ENCODE data around the gene BARHL1.

Gene BARHL1

DNA sequence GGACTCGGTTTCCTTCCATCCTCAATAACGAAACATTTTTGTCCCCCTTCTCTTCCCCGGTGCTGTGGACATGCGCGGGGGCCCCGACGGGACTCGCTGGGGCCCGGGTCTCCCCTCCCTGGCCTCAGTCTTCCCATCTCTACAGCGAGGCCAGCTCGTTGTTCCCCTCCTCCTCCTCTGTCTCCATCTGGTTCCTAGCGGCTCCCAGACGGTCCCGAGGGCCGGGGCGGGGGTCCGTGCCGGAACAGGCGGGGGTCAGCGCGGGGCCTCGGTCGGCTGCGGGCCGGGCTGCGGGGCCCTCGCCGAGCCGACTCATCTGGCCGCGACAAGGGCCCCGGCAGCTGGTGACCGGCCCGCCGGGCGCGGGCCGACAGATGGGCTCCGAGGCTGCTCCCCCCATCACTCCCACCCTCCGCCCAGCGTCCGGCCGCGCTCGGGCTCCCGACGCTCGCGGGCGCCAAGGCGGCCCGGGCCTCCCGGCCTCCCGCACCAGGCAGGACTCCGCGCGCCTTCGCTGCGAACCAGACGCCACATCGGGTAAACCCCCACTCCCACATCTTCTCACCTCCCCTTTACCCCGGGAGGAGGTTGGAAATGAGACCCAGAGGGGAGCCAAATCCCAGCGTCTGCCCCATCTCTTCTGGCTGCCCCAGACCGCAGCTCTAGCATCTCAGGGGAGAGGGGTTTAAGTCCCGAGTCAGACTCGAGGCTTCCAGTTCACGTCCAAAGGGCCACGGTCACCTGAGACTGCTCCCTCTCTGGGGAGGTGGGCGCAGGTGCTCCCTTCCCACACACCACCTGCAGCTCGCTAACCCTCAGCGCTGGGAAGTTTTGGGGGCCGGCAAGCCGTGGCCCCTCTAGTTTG is 8.1 kb downstream of the BARHL1 start:
- DNase-seq (ENCODE audit: low read depth) = no peak
- no peak overlapping the region for H3K4me3 ChIP-seq (ENCODE audit: low read length)
- TF ChIP-seq, protein P1, sequence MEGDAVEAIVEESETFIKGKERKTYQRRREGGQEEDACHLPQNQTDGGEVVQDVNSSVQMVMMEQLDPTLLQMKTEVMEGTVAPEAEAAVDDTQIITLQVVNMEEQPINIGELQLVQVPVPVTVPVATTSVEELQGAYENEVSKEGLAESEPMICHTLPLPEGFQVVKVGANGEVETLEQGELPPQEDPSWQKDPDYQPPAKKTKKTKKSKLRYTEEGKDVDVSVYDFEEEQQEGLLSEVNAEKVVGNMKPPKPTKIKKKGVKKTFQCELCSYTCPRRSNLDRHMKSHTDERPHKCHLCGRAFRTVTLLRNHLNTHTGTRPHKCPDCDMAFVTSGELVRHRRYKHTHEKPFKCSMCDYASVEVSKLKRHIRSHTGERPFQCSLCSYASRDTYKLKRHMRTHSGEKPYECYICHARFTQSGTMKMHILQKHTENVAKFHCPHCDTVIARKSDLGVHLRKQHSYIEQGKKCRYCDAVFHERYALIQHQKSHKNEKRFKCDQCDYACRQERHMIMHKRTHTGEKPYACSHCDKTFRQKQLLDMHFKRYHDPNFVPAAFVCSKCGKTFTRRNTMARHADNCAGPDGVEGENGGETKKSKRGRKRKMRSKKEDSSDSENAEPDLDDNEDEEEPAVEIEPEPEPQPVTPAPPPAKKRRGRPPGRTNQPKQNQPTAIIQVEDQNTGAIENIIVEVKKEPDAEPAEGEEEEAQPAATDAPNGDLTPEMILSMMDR (conservative IDR thresholded peaks at IDR 0.05; ENCODE audit: low read depth, low read length) = no peak

DNA sequence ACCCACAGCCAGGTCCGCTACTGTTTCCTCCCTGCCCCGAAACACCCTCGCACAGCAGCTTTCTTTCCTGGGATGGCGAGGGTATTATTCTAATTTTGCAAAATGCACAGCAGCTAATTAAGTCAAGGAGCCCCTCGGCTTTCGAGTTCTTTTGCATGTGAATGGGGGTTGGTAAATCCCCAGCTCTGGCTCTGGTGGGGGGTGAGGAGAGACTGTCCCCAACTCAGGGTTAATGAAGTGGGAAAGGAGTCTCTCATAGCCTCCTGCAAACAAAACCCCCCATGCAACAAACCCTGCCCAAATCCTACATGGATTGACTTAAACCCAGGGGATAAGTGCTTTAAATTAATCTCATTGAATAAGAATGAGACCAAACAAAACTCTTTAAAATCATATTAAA is 8.8 kb downstream of the BARHL1 start:
- no peak for DNase-seq (ENCODE audit: low read depth)
- TF ChIP-seq, protein P1 (conservative IDR thresholded peaks at IDR 0.05; ENCODE audit: low read depth, low read length) = no peak
- no peak overlapping the region for H3K4me3 ChIP-seq (ENCODE audit: low read length)

DNA sequence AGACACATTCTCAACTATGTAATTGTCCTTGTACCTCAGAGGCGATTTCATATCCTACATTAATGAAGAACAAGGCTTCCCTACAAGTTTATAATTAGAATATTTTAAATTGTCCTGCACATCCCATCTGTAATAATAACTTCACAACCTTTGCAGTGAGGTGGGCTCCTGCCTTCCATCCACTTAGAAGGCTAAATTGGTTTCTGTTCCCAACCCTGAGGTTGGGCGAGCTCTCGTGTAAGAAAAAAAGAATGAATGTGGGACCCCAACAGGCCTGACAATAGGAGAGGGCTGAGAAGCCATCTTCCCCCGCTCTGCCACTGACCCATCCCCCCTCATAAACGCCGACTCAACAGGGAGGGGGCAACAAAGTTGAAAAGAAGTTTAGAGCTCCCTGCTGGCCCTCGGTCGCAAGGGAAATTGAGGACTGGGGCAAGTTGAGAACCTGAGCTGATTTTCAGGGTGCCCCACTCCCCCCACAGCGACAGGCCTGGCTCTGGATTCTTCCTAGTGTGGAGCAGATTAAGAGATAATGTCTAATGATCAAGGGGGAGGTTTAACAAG is 9.4 kb downstream of the BARHL1 start:
- no peak overlapping the region for H3K4me3 ChIP-seq (ENCODE audit: low read length)
- TF ChIP-seq, protein P1 (conservative IDR thresholded peaks at IDR 0.05; ENCODE audit: low read depth, low read length) = no peak
- DNase-seq (ENCODE audit: low read depth) = no peak

DNA sequence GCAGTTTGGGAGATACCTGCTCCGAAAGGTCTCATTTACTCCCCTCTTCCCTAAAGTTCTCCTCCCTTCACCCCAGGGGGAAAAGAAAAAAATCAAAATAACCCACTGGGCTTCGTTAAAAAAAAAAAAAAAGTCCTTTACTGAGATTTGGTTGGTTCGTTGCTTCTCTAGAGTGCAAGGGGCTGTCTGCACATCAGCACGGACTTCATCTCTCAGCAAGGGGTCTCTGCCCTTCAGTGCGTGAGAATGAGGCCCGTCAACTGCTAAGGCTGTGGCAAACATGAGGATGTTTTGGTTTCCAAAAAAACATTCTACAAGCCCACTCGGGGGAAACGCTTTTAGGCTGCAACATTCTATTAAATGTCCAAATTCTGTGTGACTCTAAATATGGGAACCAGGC is 10.0 kb downstream of the BARHL1 start:
- TF ChIP-seq, protein P1 (conservative IDR thresholded peaks at IDR 0.05; ENCODE audit: low read depth, low read length) = no peak
- no peak overlapping the region for H3K4me3 ChIP-seq (ENCODE audit: low read length)
- no peak for DNase-seq (ENCODE audit: low read depth)

DNA sequence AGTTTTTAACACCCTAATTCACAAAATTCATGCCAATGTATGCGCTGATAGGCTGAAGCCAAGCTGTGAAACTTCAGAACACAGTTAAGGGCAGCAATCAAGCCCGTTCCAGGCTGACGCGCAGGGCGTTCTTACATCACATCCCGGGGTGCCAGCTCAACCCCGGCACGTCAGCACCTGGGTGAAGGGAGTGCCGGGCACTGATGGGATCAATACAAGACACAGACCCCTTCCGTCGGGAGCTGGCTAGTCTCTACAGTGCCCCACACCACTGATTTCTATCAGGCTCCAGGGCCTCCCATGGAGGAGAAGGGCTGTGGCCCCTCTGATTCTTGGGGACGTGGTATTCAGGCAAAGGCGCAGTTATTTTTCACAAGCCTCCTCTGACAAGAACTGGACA is 12.0 kb downstream of the BARHL1 start:
- TF ChIP-seq, protein P1 (conservative IDR thresholded peaks at IDR 0.05; ENCODE audit: low read depth, low read length) = no peak
- DNase-seq (ENCODE audit: low read depth) = no peak
- no peak overlapping the region for H3K4me3 ChIP-seq (ENCODE audit: low read length)

DNA sequence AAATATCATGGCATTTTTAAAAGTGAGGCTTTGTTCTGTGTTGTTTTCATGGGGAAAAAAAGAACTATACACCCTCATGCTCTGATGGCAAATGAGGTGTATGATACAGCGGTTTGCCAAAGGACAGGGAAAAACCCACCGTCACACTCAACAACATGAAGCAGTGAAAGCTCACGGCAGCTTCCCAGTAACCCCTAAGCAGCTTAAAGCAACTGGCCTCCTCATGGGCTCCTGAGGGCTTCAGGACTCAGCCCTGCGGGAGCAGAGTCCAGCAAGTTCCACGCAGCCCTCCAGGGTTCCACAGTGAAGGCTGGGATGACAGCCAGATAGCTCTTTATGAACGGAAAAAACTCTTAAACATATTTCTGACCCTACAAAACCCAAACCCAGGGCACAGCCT is 12.9 kb downstream of the BARHL1 start:
- TF ChIP-seq, protein P1 (conservative IDR thresholded peaks at IDR 0.05; ENCODE audit: low read depth, low read length) = no peak
- DNase-seq (ENCODE audit: low read depth) = no peak
- H3K4me3 ChIP-seq (ENCODE audit: low read length) = no peak overlapping the region

DNA sequence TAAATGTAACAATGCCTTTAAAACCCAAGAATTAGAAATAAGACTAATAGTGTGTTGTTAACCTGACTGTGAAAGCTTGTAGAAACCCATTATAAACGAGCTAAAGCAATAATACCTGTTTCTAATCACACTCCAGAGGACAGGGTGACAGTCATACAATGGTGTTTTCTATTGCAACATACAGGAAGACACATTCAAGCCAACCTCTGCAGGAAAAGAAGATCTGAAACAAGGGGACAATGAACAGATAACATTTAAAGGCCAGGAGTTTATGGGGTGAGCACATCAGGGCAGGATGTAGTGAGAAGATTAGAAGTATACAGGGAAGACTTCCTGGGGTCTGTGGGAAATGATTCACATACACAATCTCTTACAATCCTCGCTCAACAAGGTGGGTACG is 13.8 kb downstream of the BARHL1 start:
- no peak for DNase-seq (ENCODE audit: low read depth)
- TF ChIP-seq, protein P1 (conservative IDR thresholded peaks at IDR 0.05; ENCODE audit: low read depth, low read length) = no peak
- H3K4me3 ChIP-seq (ENCODE audit: low read length) = no peak overlapping the region
